ENCODE results near the gene DNAJC2.

Gene DNAJC2

DNA sequence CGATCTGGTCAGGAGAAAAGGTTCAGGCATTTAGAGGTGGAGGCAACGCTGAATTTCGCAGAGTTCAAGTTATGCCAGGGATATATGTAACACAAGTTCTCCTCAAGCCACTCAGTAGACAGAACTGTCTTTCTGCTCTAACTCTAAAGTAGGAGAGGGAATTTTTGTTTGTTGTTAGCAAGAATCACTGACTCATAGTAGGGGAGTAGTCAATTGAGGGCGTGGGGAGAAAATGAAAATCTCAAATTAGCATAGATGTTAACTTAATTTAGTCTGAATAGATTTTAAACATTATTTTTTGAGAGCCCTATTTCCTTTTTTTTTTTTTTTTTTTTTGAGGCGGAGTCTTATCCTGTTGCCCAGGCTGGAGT is 37.5 kb upstream of the DNAJC2 start:
- DNase-seq (ENCODE audit: low read depth) = no peak
- TF ChIP-seq, protein P1, sequence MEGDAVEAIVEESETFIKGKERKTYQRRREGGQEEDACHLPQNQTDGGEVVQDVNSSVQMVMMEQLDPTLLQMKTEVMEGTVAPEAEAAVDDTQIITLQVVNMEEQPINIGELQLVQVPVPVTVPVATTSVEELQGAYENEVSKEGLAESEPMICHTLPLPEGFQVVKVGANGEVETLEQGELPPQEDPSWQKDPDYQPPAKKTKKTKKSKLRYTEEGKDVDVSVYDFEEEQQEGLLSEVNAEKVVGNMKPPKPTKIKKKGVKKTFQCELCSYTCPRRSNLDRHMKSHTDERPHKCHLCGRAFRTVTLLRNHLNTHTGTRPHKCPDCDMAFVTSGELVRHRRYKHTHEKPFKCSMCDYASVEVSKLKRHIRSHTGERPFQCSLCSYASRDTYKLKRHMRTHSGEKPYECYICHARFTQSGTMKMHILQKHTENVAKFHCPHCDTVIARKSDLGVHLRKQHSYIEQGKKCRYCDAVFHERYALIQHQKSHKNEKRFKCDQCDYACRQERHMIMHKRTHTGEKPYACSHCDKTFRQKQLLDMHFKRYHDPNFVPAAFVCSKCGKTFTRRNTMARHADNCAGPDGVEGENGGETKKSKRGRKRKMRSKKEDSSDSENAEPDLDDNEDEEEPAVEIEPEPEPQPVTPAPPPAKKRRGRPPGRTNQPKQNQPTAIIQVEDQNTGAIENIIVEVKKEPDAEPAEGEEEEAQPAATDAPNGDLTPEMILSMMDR (IDR thresholded peaks at IDR 0.05; ENCODE audit: control insufficient read depth, insufficient read depth, low read depth, low read length, missing control alignments) = no peak
- H3K4me3 ChIP-seq (ENCODE audit: control insufficient read depth, low read depth, low read length) = no peak overlapping the region

DNA sequence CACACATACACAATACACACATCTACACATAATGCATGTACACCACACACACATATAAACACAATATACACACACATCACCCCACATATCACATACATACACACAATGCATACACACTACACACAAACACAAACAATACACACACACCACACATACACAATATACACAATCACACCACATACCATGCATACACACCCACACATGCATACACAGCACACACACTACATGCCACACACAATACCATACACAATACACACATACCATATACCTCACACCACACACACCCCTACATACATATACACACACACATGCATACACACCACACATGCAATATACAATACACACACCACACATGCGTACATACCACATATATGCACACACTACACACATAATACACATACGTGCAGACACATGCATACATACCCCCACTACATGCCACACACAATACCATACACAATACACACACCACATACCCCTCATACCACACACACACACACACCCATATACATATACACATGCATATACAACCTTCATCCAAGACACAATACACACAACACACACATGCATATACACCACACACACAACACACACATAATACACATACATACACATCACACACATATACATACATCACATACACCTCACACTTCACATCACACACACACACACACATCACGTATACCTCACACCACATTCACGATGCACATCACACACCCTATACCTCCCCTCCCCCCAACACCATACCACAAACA is 36.9 kb upstream of the DNAJC2 start:
- DNase-seq (ENCODE audit: low read depth) = no peak
- no peak overlapping the region for H3K4me3 ChIP-seq (ENCODE audit: control insufficient read depth, low read depth, low read length)
- TF ChIP-seq, protein P1 (IDR thresholded peaks at IDR 0.05; ENCODE audit: control insufficient read depth, insufficient read depth, low read depth, low read length, missing control alignments) = no peak

DNA sequence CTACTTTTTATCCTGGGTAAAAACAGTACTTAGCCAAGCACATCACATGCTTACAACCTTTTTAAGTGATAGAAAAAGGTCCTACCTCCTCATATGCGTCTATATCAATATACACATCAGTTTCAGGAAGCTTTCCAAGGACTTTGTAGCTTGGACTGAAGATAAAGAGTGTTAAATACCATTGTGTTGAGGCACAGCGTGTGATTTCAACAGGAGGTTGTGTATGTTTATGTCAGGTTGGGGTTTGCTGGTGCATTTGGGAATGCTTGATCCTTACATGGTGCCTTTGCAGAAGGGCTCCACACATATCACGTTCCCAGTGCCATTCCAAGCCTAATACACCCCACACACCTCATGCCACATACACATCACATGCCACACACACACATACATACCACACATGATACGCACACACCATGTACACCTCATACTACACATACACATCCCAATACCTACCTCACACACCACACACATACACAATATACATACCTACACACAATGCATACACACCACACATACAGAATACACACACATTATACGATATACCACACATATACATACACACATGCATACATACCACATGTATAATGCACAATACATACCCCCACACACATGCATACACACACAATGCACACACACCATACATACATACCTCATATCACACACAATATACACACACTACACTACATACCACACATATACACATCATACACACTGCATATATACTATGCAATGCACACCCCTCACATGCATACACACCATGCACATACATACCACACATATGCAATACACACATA is 36.0 kb upstream of the DNAJC2 start:
- DNase-seq (ENCODE audit: low read depth) = no peak
- no peak overlapping the region for H3K4me3 ChIP-seq (ENCODE audit: control insufficient read depth, low read depth, low read length)
- TF ChIP-seq, protein P1 (IDR thresholded peaks at IDR 0.05; ENCODE audit: control insufficient read depth, insufficient read depth, low read depth, low read length, missing control alignments) = no peak

DNA sequence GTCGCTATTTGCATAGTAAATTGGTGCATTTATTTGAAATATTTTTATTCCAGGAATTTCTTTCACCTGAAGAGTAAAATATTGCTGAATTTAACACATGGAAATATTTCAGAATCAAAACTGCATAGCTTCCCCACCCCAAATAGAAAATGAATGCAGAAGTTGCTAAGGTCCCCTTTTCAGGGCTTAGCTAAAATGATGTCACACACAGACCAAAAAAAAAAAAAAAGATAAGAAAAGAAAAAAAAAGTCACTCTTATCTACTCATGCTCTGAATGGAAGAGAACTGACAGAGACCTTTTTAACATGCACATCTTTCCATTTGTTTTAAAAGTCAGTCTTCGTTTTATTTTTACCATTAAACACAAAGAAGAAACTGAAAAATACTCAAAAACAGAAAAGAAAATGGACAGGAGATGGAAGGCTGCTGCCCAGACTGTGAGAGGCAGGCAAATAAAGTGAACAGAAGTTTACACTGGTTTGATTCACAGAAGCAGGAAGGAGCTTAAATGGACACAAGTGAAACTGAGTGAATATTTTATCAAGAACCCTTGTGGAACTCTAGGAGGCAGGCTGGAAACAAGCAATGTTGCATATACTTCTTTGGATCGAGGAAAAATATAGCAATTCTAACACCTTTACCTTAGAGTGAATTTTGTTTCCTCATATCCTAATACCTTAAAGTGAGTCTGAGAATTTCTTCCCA is 34.9 kb upstream of the DNAJC2 start:
- no peak for DNase-seq (ENCODE audit: low read depth)
- no peak overlapping the region for H3K4me3 ChIP-seq (ENCODE audit: control insufficient read depth, low read depth, low read length)
- TF ChIP-seq, protein P1 (IDR thresholded peaks at IDR 0.05; ENCODE audit: control insufficient read depth, insufficient read depth, low read depth, low read length, missing control alignments) = no peak

DNA sequence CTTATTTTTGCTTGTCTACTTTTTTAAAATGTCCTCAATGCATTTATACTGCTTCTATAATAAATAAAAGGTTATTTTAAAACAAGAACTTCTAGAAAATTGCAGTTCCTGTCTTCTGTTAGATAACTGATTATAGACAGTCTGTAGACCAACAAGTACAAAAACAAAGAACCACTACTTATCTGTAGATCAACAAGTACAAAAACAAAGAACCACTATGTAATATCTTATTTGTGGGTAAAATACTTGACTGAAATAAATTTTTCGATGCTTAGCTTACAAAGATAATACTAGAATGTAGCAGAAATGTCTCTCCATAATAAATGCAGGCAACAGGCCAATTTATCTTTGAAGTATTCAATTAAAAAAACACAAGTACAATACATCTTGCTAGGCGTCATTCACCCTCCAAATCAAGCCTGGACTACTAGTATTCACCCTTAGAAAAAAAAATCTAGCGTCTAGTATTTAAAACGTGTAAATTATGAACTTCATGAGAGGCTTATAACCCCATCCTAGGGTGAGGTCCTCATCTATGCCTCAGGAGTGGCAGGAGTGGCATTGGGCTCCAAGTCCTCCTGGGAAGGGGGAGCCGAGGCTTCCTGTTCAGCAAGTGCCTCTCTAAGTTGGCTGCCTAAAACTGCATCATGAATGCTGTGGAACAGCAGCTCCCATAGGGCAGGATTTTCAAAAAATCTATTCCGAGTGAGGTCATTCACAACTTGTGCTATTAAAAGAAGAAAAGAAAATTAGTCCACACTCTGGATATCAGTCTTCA is 29.5 kb upstream of the DNAJC2 start:
- TF ChIP-seq, protein P1 (IDR thresholded peaks at IDR 0.05; ENCODE audit: control insufficient read depth, insufficient read depth, low read depth, low read length, missing control alignments) = no peak
- no peak overlapping the region for H3K4me3 ChIP-seq (ENCODE audit: control insufficient read depth, low read depth, low read length)
- no peak for DNase-seq (ENCODE audit: low read depth)

DNA sequence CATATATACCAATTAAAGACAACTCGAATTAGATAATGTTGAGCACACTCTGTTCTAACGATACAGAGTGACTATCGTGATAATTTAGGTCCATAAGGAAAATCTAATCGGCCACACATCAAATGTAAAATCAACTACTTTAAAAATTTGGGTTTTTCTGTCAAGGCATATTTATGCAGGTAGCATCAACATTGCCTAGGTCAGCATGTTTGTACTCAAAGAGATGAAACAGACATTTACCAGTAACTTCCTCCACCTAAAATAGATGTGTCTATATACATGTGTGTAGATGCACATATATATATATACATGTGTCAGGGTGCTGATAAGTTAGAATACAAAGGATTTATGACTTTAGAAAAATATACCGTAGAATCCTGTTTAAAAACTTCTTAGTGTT is 24.9 kb upstream of the DNAJC2 start:
- no peak overlapping the region for H3K4me3 ChIP-seq (ENCODE audit: control insufficient read depth, low read depth, low read length)
- TF ChIP-seq, protein P1 (IDR thresholded peaks at IDR 0.05; ENCODE audit: control insufficient read depth, insufficient read depth, low read depth, low read length, missing control alignments) = no peak
- no peak for DNase-seq (ENCODE audit: low read depth)
